HepG2 (cell line): ENCODE measurements around the gene CCM2L. TPM values are rescaled to one million over a fixed set of nuclear protein-coding genes. Genes with fewer than 3 reads are reported as not detected.

Experiments
- ATAC-seq: fragments of 200-7000 bp; cut with Tn5 transposase; 3 replicates; pipeline ENCODE4 v1.9.1; 2020; ENCODE audit warnings: mild to moderate bottlenecking, moderate library complexity
- Bru-seq: library from RNA; stranded (reverse); fragments of 400-500 nt; gene quantifications from one replicate; lab custom pipeline; 2021; lab: Mats Ljungman, UMichigan
- BruChase-seq, 2 experiments: library from RNA; stranded (reverse); fragments of 400-500 nt; gene quantifications; one replicate each; lab custom pipeline; 2021; lab: Mats Ljungman, UMichigan
- BruUV-seq: library from RNA; stranded (reverse); fragments of 400-500 nt; replicated peaks from 2 replicates; lab custom pipeline; 2021; lab: Mats Ljungman, UMichigan
- CTCF ChIA-PET: fragments of 300-600 bp; formaldehyde crosslinking; extraction: SDS; loops from one replicate; lab custom pipeline; 2021; ENCODE audit warnings: low total read pairs, inconsistent platforms, low intra/inter-chr PET ratio; lab: Yijun Ruan, JAX
- POLR2A ChIA-PET: fragments of 350-600 bp; sonication (Branson Sonifier 250); formaldehyde crosslinking; loops from one replicate; lab custom pipeline; 2020; ENCODE audit warnings: antibody characterized with exemption, inconsistent platforms; lab: Yijun Ruan, JAX
- DNase-seq: peaks from one replicate; pipeline ENCODE4 v3.0.0-alpha.2; 2015; ENCODE audit warnings: low spot score
- FAIRE-seq: peaks from 3 replicates; lab custom pipeline; 2011; peaks lifted over from hg19 to GRCh38; lab: Jason Lieb, UNC
- H2AFZ ChIP-seq: one replicate; pipeline ENCODE4 v1.6.1; 2011; ENCODE audit warnings: low read length, inconsistent platforms
- H3K27ac ChIP-seq: fragments of 300-600 bp; 3 replicates; pipeline ENCODE4 v1.8.0; 2011; ENCODE audit warnings: mixed run types, mild to moderate bottlenecking, mixed read lengths, low read length, inconsistent platforms; ENCODE audit not compliant: insufficient read depth; ENCODE audit errors: extremely low read length
- H3K27me3 ChIP-seq, 2 experiments: fragments of 200-600 bp in 1 of 2; 2 replicates in 1 of 2; 3 replicates in 1 of 2; pipeline versions ENCODE4 v1.6.0 to v1.8.0; 2011; ENCODE audit warnings: low read length in 2 of 2, mild to moderate bottlenecking in 2 of 2, moderate library complexity in 2 of 2, inconsistent platforms in 1 of 2; ENCODE audit not compliant: insufficient read depth in 2 of 2, control insufficient read depth in 1 of 2
- H3K36me3 ChIP-seq, 2 experiments: fragments of 200-600 bp in 1 of 2; replicated peaks in 1 of 2; 2 replicates in 1 of 2; 3 replicates in 1 of 2; pipeline versions ENCODE4 v1.5.1 to v1.8.0; 2011; ENCODE audit warnings: low read length in 2 of 2, inconsistent platforms in 1 of 2; ENCODE audit not compliant: insufficient read depth in 2 of 2, control insufficient read depth in 1 of 2
- H3K4me1 ChIP-seq: 2 replicates; pipeline ENCODE4 v1.5.1; 2012; ENCODE audit warnings: low read length, inconsistent platforms; ENCODE audit not compliant: insufficient read depth
- H3K4me2 ChIP-seq: 2 replicates; pipeline ENCODE4 v1.6.0; 2011; ENCODE audit warnings: low read depth, low read length, inconsistent platforms
- H3K4me3 ChIP-seq, 3 experiments: fragments of 200-600 bp in 1 of 3; sonication (generic), shearing (Covaris generic) in 1 of 3; replicated peaks in 1 of 3; 2 replicates each; pipeline ENCODE4 v1.5.1; 2011 to 2016; ENCODE audit warnings: low read length in 3 of 3, inconsistent platforms in 2 of 3, low read depth in 2 of 3, mild to moderate bottlenecking in 2 of 3, control low read depth in 1 of 3, mixed read lengths in 1 of 3; ENCODE audit not compliant: insufficient read depth in 1 of 3
- H3K79me2 ChIP-seq: one replicate; pipeline ENCODE4 v1.6.1; 2011; ENCODE audit warnings: low read length, inconsistent platforms; ENCODE audit not compliant: insufficient read depth
- H3K9ac ChIP-seq: 2 replicates; pipeline ENCODE4 v1.6.0; 2011; ENCODE audit warnings: mild to moderate bottlenecking, low read depth, low read length, inconsistent platforms; ENCODE audit not compliant: insufficient read depth
- H3K9me3 ChIP-seq: 2 replicates; pipeline ENCODE4 v1.5.1; 2012; ENCODE audit warnings: mild to moderate bottlenecking, low read length
- H4K20me1 ChIP-seq: 2 replicates; pipeline ENCODE4 v1.6.0; 2011; ENCODE audit warnings: inconsistent platforms, mild to moderate bottlenecking, low read length, moderate library complexity; ENCODE audit not compliant: insufficient read depth
- ZNF704 ChIP-seq: sonication (generic); formaldehyde crosslinking; IDR thresholded peaks from 2 replicates; pipeline ENCODE4 v1.8.1; 2023; ENCODE audit warnings: mild to moderate bottlenecking, inconsistent platforms, moderate library complexity, missing genetic modification reagents, borderline replicate concordance
- WGBS: methylation state at CpG from one replicate; pipeline ENCODE4 v1.1.6; 2017; ENCODE audit warnings: low lambda C conversion rate; 5-methylcytosine and 5-hydroxymethylcytosine counted together
- in situ Hi-C: cut with HindIII; loops from 2 replicates; pipeline ENCODE4 v1.10.0; 2017; ENCODE audit warnings: low pct_unique_long_range_greater_than_20kb; ENCODE audit not compliant: extremely low pct_ligation_motif_present
- intact Hi-C: fragments of 100-400 bp; cut with micrococcal nuclease; formaldehyde crosslinking; loops from one replicate; pipeline ENCODE4 v1.10.0; 2022; ENCODE audit not compliant: unreplicated experiment
- long read RNA-seq, 2 experiments: library from RNA in 1 of 2; library from polyadenylated mRNA in 1 of 2; stranded (forward) in 1 of 2; unstranded in 1 of 2; transcript quantifications; one replicate each; pipeline ENCODE4 v2.0.0, GENCODE V29; 2019 to 2022
- polyA minus RNA-seq, 3 experiments: library from RNA; depleted of rRNA, polyadenylated mRNA; stranded (reverse); fragments of >200 nt; gene quantifications; 2 replicates each; pipeline ENCODE4 v1.2.3, GENCODE V29; 2011; ENCODE audit warnings: low replicate concordance in 1 of 3
- polyA plus RNA-seq, 8 experiments: library from polyadenylated mRNA; depleted of rRNA in 3 of 8; stranded (reverse) in 7 of 8; unstranded in 1 of 8; fragments of >200 nt; fragmentation: Illumina TruSeq in 4 of 8; extraction: Trizol in 4 of 8; gene quantifications; 2 replicates each; pipeline versions ENCODE4 v1.2.1 to v1.2.3, GENCODE V29; 2011 to 2016; ENCODE audit warnings: low read depth in 4 of 8, missing spikeins in 1 of 8, mixed read lengths in 1 of 8; ENCODE audit not compliant: insufficient read depth in 1 of 8
- total RNA-seq, 5 experiments: library from RNA; depleted of rRNA; stranded (reverse); fragments of >200 nt; fragmentation: Illumina TruSeq; extraction: Trizol; gene quantifications; 2 replicates each; pipeline ENCODE4 v1.2.3, GENCODE V29; 2016; ENCODE audit warnings: low read depth in 1 of 5
- TF ChIP-seq, protein P1 (sequence below): sonication (generic); formaldehyde crosslinking; IDR thresholded peaks from 2 replicates; pipeline ENCODE4 v1.4.0; 2020; ENCODE audit warnings: missing genetic modification reagents

The CCM2L gene
- total RNA-seq (2016; rRNA removed; fragmentation: Illumina TruSeq; extraction: Trizol) (0.15 TPM in 1 of 2 replicates, not detected in the other), polyA plus RNA-seq (2011; rRNA removed) (not detected in 2 replicates), polyA minus RNA-seq (2011; rRNA and poly(A)+ RNA removed; ENCODE audit: low replicate concordance) (not detected in 2 replicates), Bru-seq, nascent RNA (percentile 16 among the genes with signal in this experiment), BruChase-seq, experiment 1, labeled RNA remaining after a 6-hour chase (percentile 14 among the genes with signal in this experiment), BruChase-seq, experiment 2, labeled RNA remaining after a 2-hour chase (percentile 13 among the genes with signal in this experiment)
- 0.18 TPM in 1 of 2 replicates, not detected in the other for total RNA-seq (2016; cell fraction: cytosol; rRNA removed; fragmentation: Illumina TruSeq; extraction: Trizol; ENCODE audit: low read depth)
- total RNA-seq (2016; cell fraction: insoluble cytoplasmic fraction; rRNA removed; fragmentation: Illumina TruSeq; extraction: Trizol) = 0.09 TPM in 1 of 2 replicates, not detected in the other
- not detected in 2 replicates for total RNA-seq (2016; cell fraction: membrane; rRNA removed; fragmentation: Illumina TruSeq; extraction: Trizol)
- total RNA-seq (2016; cell fraction: nucleus; rRNA removed; fragmentation: Illumina TruSeq; extraction: Trizol) = not detected in 2 replicates
- polyA plus RNA-seq (2011; cell fraction: cytosol; rRNA removed) = 0.13 TPM in 1 of 2 replicates, not detected in the other
- 0.07 and 0.16 TPM in 2 replicates for polyA plus RNA-seq (2011; cell fraction: nucleus; rRNA removed)
- 0.15 TPM in 1 of 2 replicates, not detected in the other for polyA plus RNA-seq (2012)
- polyA plus RNA-seq (2016; cell fraction: cytosol; fragmentation: Illumina TruSeq; extraction: Trizol; ENCODE audit: low read depth) = not detected in 2 replicates
- 0.12 and 0.25 TPM in 2 replicates for polyA plus RNA-seq (2016; cell fraction: insoluble cytoplasmic fraction; fragmentation: Illumina TruSeq; extraction: Trizol; ENCODE audit: low read depth)
- 0.08 TPM in 1 of 2 replicates, not detected in the other for polyA plus RNA-seq (2016; cell fraction: membrane; fragmentation: Illumina TruSeq; extraction: Trizol; ENCODE audit: low read depth)
- 0.42 TPM in 1 of 2 replicates, not detected in the other for polyA plus RNA-seq (2016; cell fraction: nucleus; fragmentation: Illumina TruSeq; extraction: Trizol; ENCODE audit: insufficient read depth, low read depth)
- polyA minus RNA-seq (2011; cell fraction: cytosol; rRNA and poly(A)+ RNA removed) = not detected in 2 replicates
- polyA minus RNA-seq (2011; cell fraction: nucleus; rRNA and poly(A)+ RNA removed) = not detected in 2 replicates
- long read RNA-seq, experiment 1 = 0 reads
- long read RNA-seq, experiment 2 = 0 reads

GRCh38 chr20:32010101-32010500 is at the start of gene CCM2L:
TSS of gene CCM2L (plus strand) at chr20:32010438. CDS start at chr20:32010455, 17 bp downstream.
- TF ChIP-seq, protein P1, sequence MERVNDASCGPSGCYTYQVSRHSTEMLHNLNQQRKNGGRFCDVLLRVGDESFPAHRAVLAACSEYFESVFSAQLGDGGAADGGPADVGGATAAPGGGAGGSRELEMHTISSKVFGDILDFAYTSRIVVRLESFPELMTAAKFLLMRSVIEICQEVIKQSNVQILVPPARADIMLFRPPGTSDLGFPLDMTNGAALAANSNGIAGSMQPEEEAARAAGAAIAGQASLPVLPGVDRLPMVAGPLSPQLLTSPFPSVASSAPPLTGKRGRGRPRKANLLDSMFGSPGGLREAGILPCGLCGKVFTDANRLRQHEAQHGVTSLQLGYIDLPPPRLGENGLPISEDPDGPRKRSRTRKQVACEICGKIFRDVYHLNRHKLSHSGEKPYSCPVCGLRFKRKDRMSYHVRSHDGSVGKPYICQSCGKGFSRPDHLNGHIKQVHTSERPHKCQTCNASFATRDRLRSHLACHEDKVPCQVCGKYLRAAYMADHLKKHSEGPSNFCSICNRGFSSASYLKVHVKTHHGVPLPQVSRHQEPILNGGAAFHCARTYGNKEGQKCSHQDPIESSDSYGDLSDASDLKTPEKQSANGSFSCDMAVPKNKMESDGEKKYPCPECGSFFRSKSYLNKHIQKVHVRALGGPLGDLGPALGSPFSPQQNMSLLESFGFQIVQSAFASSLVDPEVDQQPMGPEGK = peak; percentile 28; the same call in 1 of the 2 replicates
- no peak for TF ChIP-seq ZNF704 (CRISPR knock-in tag)
- no peaks in the 10 kb centered on the region for H3K79me2 ChIP-seq
- no peak within 1 kb of the TSS for H3K9ac ChIP-seq
- POLR2A ChIA-PET = no interaction called here
- no peak within 1 kb of the TSS for H3K4me3 ChIP-seq
- no peaks in the 10 kb centered on the region for H4K20me1 ChIP-seq
- no peaks in the 10 kb centered on the region for H3K36me3 ChIP-seq
- WGBS = 2% methylated on average over 2 of the region's 2 CpGs
- DNase-seq (no peak), ATAC-seq (no peak; the same call in 2 of the 3 replicates), FAIRE-seq (no peak)
- CTCF ChIA-PET = no interaction called here
- H3K27ac ChIP-seq = no peak within 1 kb of the TSS
- H3K4me2 ChIP-seq = no peak within 1 kb of the TSS
- peaks cover 4 to 54% of the 10 kb centered on the region in 2 experiments for H3K27me3 ChIP-seq
- in situ Hi-C loops (no loop called here), intact Hi-C loops (no loop called here)
- no peak within 1 kb of the TSS for H2AFZ ChIP-seq
- H3K4me1 ChIP-seq = 0 out of 2 replicates have a peak, but pooled peaks cover 5% of the 10 kb centered on the region
- no TSS peak for BruUV-seq
- H3K9me3 ChIP-seq = no peaks in the 10 kb centered on the region
